K562 (cell line): ENCODE measurements around the gene NHS. TPM values are rescaled to one million over a fixed set of nuclear protein-coding genes. Genes with fewer than 3 reads are reported as not detected.
A peak's percentile ranks its signal among the peaks of the same experiment; 100 is the strongest.

Experiments
- ATAC-seq: fragments of 200-7000 bp; cut with Tn5 transposase; 3 replicates; pipeline ENCODE4 v1.9.1; 2020; ENCODE audit warnings: moderate library complexity
- BruUV-seq: library from RNA; stranded (reverse); fragments of 400-500 nt; replicated peaks from 2 replicates; lab custom pipeline; 2021; lab: Mats Ljungman, UMichigan
- CTCF ChIA-PET: fragments of 300-600 bp; formaldehyde crosslinking; extraction: SDS; loops from one replicate; lab custom pipeline; 2021; ENCODE audit warnings: low intra/inter-chr PET ratio; lab: Yijun Ruan, JAX
- POLR2A ChIA-PET: fragments of 300-600, 350-650 bp; sonication (Branson Sonifier 250); formaldehyde crosslinking; extraction: SDS; loops from one replicate; lab custom pipeline; 2021; ENCODE audit warnings: antibody characterized with exemption, inconsistent platforms; lab: Yijun Ruan, JAX
- DNase-seq, 4 experiments: peaks; one replicate each; pipeline versions ENCODE4 v3.0.0 to v3.0.0-alpha.2; 2011 to 2018; ENCODE audit warnings: low spot score in 3 of 4, mixed read lengths in 3 of 4; ENCODE audit errors: extremely low read depth in 1 of 4
- FAIRE-seq: peaks from 2 replicates; lab custom pipeline; 2011; peaks lifted over from hg19 to GRCh38; lab: Jason Lieb, UNC
- H2AFZ ChIP-seq: 2 replicates; pipeline ENCODE4 v1.6.0; 2011; ENCODE audit warnings: low read depth, low read length, control low read depth, inconsistent platforms
- H3K27ac ChIP-seq: fragments of 200-600 bp; 3 replicates; pipeline ENCODE4 v1.8.0; 2011; ENCODE audit warnings: low read depth, mild to moderate bottlenecking, control low read depth, inconsistent platforms, low read length, moderate library complexity, mixed read lengths; ENCODE audit errors: extremely low read depth
- H3K27me3 ChIP-seq, 2 experiments: fragments of 300-600 bp in 1 of 2; 2 replicates in 1 of 2; 3 replicates in 1 of 2; pipeline versions ENCODE4 v1.6.0 to v1.8.0; 2011; ENCODE audit warnings: inconsistent platforms in 2 of 2, low read length in 2 of 2, mild to moderate bottlenecking in 1 of 2, mixed read lengths in 1 of 2, moderate library complexity in 1 of 2; ENCODE audit not compliant: control insufficient read depth in 2 of 2, insufficient read depth in 2 of 2
- H3K36me3 ChIP-seq: fragments of 300-600 bp; 3 replicates; pipeline ENCODE4 v1.8.0; 2011; ENCODE audit warnings: mild to moderate bottlenecking, low read length, inconsistent platforms; ENCODE audit not compliant: control insufficient read depth, insufficient read depth
- H3K4me1 ChIP-seq, 2 experiments: fragments of 200-600 bp in 1 of 2; replicated peaks in 1 of 2; 2 replicates in 1 of 2; 3 replicates in 1 of 2; pipeline versions ENCODE4 v1.5.1 to v1.8.0; 2011; ENCODE audit warnings: inconsistent platforms in 2 of 2, low read length in 2 of 2, mild to moderate bottlenecking in 1 of 2, mixed read lengths in 1 of 2, moderate library complexity in 1 of 2; ENCODE audit not compliant: control insufficient read depth in 2 of 2, insufficient read depth in 2 of 2
- H3K4me2 ChIP-seq: 2 replicates; pipeline ENCODE4 v1.6.1; 2011; ENCODE audit warnings: low read length, control low read depth, inconsistent platforms, mixed read lengths; ENCODE audit not compliant: insufficient read depth
- H3K4me3 ChIP-seq: fragments of 200-600 bp; sonication (generic), shearing (Covaris generic); 2 replicates; pipeline ENCODE4 v1.5.1; 2016; ENCODE audit warnings: control low read depth, inconsistent platforms
- H3K79me2 ChIP-seq: fragments of 200-600 bp; 3 replicates; pipeline ENCODE4 v1.8.0; 2011; ENCODE audit warnings: low read length, inconsistent platforms; ENCODE audit not compliant: control insufficient read depth, insufficient read depth
- H3K9ac ChIP-seq, 2 experiments: 2 replicates each; pipeline versions ENCODE4 v1.6.0 to v1.6.1; 2011; ENCODE audit warnings: low read depth in 2 of 2, low read length in 2 of 2, control low read depth in 1 of 2, inconsistent platforms in 1 of 2, mild to moderate bottlenecking in 1 of 2, mixed read lengths in 1 of 2; ENCODE audit not compliant: insufficient read depth in 1 of 2
- H3K9me1 ChIP-seq: one replicate; pipeline ENCODE4 v1.6.0; 2011; ENCODE audit warnings: inconsistent platforms, mild to moderate bottlenecking, low read length, moderate library complexity; ENCODE audit not compliant: control insufficient read depth, insufficient read depth
- H3K9me3 ChIP-seq: replicated peaks from 2 replicates; pipeline ENCODE4 v1.5.1; 2011; ENCODE audit warnings: low read depth, low read length, inconsistent platforms; ENCODE audit not compliant: control insufficient read depth, insufficient read depth
- H4K20me1 ChIP-seq: replicated peaks from 2 replicates; pipeline ENCODE4 v1.6.1; 2011; ENCODE audit warnings: low read length, inconsistent platforms, mixed read lengths; ENCODE audit not compliant: control insufficient read depth, insufficient read depth
- GTF2E2 ChIP-seq: fragments of 200-800 bp; sonication (Bioruptor generic); IDR thresholded peaks from 2 replicates; pipeline ENCODE4 v1.6.1; 2016; ENCODE audit warnings: missing genetic modification characterization, missing compliant biosample characterization
- HNRNPL ChIP-seq: fragments of 200-400 bp; formaldehyde crosslinking; IDR thresholded peaks from 2 replicates; pipeline ENCODE4 v1.6.1; 2017; ENCODE audit warnings: low read depth, mild to moderate bottlenecking, low read length
- MED1 ChIP-seq: sonication (generic); formaldehyde crosslinking; IDR thresholded peaks from 2 replicates; pipeline ENCODE4 v1.8.1; 2023; ENCODE audit warnings: missing genetic modification reagents, borderline replicate concordance
- NCOA4 ChIP-seq: fragments of 450-650 bp; IDR thresholded peaks from 2 replicates; pipeline ENCODE4 v1.6.1; 2018; ENCODE audit warnings: mild to moderate bottlenecking; ENCODE audit not compliant: partially characterized antibody
- PCBP1 ChIP-seq: fragments of 200-400 bp; formaldehyde crosslinking; IDR thresholded peaks from 2 replicates; pipeline ENCODE4 v1.6.1; 2018; ENCODE audit warnings: mild to moderate bottlenecking, low read depth, low read length; ENCODE audit not compliant: poor library complexity, severe bottlenecking
- SMARCA5 ChIP-seq: fragments of 450-650 bp; IDR thresholded peaks from 2 replicates; pipeline ENCODE4 v1.6.1; 2016
- ZBTB11 ChIP-seq, 3 experiments: fragments of 200-800 bp in 1 of 3; fragments of 250-450 bp in 1 of 3; fragments of 450-650 bp in 1 of 3; sonication (Bioruptor Pico) in 1 of 3; sonication (Bioruptor generic) in 1 of 3; formaldehyde crosslinking in 1 of 3; IDR thresholded peaks; 2 replicates each; pipeline versions ENCODE4 v1.6.1 to v1.8.0; 2016 to 2022; ENCODE audit warnings: mild to moderate bottlenecking in 2 of 3, missing genetic modification characterization in 2 of 3, missing compliant biosample characterization in 1 of 3, moderate library complexity in 1 of 3
- ZC3H11A ChIP-seq: IDR thresholded peaks from 2 replicates; pipeline ENCODE4 v1.6.1; 2012; ENCODE audit warnings: low read depth, low read length, improper control_type of control experiment
- ZNF12 ChIP-seq: sonication (generic); formaldehyde crosslinking; IDR thresholded peaks from 2 replicates; pipeline ENCODE4 v1.4.0; 2020; ENCODE audit warnings: mild to moderate bottlenecking, missing genetic modification reagents
- WGBS: fragments of 100-300 bp; shearing (Covaris generic); methylation state at CpG from one replicate; pipeline ENCODE4 v1.1.6; 2016; ENCODE audit warnings: low coverage, mixed read lengths; ENCODE audit not compliant: insufficient coverage; ENCODE audit errors: missing lambda C conversion rate; 5-methylcytosine and 5-hydroxymethylcytosine counted together
- in situ Hi-C: fragments of 300-500 bp; cut with MboI; formaldehyde crosslinking; loops from 4 replicates; pipeline ENCODE4 v1.15.0; 2018; ENCODE audit warnings: inconsistent platforms, mixed read lengths
- intact Hi-C: fragments of 100-400 bp; cut with micrococcal nuclease; formaldehyde crosslinking; loops from 2 replicates; pipeline ENCODE4 v1.14.2; 2022
- polyA plus RNA-seq, 8 experiments: library from polyadenylated mRNA; depleted of rRNA in 4 of 8; stranded (reverse) in 5 of 8; unstranded in 3 of 8; fragments of >200 nt; fragmentation: Nextera tagmentation in 2 of 8; fragmentation: Illumina TruSeq in 1 of 8; extraction: Ambion mirVana in 2 of 8; extraction: Trizol in 1 of 8; gene quantifications; 2 replicates each; pipeline versions ENCODE4 v1.2.1 to v1.2.3, GENCODE V29; 2011 to 2014; ENCODE audit warnings: inconsistent platforms in 1 of 8, missing spikeins in 1 of 8
- total RNA-seq, 7 experiments: library from RNA; depleted of rRNA in 6 of 7; stranded (reverse); fragments of >200 nt in 6 of 7; fragmentation: Illumina TruSeq in 2 of 7; extraction: Trizol in 2 of 7; gene quantifications; 2 replicates each; pipeline versions ENCODE4 v1.2.1 to v1.2.3, GENCODE V29; 2011 to 2021; ENCODE audit warnings: low replicate concordance in 1 of 7
- TF ChIP-seq, protein P1 (sequence below): fragments of 450-650 bp; formaldehyde crosslinking; IDR thresholded peaks from 2 replicates; pipeline ENCODE4 v1.4.0; 2020; ENCODE audit warnings: mild to moderate bottlenecking, moderate library complexity
- TF ChIP-seq, protein P2 (sequence below): fragments of 250-450 bp; sonication (Bioruptor Pico); IDR thresholded peaks from 2 replicates; pipeline ENCODE4 v1.4.0; 2020; ENCODE audit warnings: borderline replicate concordance
- TF ChIP-seq, protein P3 (sequence below): sonication (generic); formaldehyde crosslinking; IDR thresholded peaks from 2 replicates; pipeline ENCODE4 v1.8.1; 2023; ENCODE audit warnings: mild to moderate bottlenecking, missing genetic modification reagents

The NHS gene
- total and polyA plus RNA-seq, 9 of the 15 experiments (the other 6 are each of a cell fraction or from before 2014, with no cell fraction given) = 0.02 TPM; not detected in 8

DNA sequence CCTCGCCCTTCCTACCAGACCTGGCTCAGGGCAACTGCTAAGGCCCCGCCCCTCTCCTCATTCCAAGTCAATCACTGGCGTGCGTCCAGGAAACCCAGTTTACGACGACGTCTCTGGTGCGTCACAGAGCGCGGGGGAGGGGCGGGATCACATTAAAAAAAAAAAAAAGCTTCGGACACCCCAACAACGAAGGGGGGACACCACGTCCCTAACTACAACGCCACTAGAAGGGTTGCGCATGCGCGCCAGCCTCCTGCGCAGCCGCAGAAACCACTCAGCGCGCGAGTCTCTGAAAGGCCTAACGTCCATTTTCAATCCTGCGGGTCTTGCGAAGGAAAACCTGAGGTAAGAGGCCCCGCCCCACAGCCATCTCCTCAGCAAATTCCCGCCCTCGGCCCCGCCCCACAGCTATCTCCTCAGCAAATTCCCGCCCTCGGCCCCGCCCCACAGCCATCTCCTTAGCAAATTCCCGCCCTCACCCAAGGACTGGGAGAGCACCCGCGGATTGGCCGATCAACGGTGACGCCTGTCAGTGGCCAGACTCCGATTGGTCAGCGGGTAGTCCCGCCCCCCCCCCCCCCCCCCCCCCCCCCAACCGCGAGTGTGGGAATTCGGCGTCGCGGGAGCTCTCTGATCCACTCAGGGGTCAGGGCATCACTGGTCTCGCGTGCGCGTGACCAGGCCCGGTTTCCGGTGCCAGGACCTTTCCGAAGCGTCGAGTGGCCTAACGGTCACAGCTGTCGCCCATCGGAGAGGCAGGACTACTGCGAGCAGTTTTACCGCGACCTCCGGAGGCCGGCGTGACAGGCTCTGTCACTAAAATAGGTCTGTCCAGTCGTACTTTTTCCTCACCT is 362.1 kb downstream of the NHS start, which contains the start of gene SCML1 (continued):
- TF ChIP-seq MED1 (CRISPR knock-in tag) (no peak), SMARCA5 (no peak), NCOA4 (no peak), PCBP1 (peak; percentile 52), GTF2E2 (no peak)

DNA sequence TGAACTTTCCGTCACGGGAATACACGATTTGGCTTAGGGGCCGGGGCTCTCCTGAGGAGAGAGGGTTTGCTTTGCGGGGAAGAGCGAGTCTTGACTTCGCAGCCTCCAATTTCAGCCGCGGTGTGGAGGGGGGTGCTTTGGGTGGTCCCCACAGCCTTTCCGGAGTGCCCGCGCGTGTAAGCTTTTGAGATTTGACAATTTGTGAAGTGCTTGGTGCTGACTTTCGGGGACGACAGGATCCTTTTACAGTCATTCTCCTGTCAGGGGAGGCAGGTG is 362.6 kb downstream of the NHS start:
- Histone ChIP-seq H3K27ac (no peak overlapping the region), H3K79me2 (no peaks in the 10 kb centered on the region)
- no TSS peak for BruUV-seq
- TF ChIP-seq HNRNPL (no peak), ZBTB11 (CRISPR knock-in tag; IDR thresholded peaks at IDR 0.05) (no peak), ZC3H11A (no peak), ZNF12 (CRISPR knock-in tag) (no peak)
- TF ChIP-seq, protein P1, sequence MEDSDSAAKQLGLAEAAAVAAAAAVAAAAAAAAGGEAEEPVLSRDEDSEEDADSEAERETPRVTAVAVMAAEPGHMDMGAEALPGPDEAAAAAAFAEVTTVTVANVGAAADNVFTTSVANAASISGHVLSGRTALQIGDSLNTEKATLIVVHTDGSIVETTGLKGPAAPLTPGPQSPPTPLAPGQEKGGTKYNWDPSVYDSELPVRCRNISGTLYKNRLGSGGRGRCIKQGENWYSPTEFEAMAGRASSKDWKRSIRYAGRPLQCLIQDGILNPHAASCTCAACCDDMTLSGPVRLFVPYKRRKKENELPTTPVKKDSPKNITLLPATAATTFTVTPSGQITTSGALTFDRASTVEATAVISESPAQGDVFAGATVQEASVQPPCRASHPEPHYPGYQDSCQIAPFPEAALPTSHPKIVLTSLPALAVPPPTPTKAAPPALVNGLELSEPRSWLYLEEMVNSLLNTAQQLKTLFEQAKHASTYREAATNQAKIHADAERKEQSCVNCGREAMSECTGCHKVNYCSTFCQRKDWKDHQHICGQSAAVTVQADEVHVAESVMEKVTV (CRISPR knock-in tag) = no peak
- TF ChIP-seq, protein P2, sequence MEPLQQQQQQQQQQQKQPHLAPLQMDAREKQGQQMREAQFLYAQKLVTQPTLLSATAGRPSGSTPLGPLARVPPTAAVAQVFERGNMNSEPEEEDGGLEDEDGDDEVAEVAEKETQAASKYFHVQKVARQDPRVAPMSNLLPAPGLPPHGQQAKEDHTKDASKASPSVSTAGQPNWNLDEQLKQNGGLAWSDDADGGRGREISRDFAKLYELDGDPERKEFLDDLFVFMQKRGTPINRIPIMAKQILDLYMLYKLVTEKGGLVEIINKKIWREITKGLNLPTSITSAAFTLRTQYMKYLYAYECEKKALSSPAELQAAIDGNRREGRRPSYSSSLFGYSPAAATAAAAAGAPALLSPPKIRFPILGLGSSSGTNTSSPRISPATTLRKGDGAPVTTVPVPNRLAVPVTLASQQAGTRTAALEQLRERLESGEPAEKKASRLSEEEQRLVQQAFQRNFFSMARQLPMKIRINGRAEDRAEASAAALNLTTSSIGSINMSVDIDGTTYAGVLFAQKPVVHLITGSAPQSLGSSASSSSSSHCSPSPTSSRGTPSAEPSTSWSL = no peak
- TF ChIP-seq, protein P3, sequence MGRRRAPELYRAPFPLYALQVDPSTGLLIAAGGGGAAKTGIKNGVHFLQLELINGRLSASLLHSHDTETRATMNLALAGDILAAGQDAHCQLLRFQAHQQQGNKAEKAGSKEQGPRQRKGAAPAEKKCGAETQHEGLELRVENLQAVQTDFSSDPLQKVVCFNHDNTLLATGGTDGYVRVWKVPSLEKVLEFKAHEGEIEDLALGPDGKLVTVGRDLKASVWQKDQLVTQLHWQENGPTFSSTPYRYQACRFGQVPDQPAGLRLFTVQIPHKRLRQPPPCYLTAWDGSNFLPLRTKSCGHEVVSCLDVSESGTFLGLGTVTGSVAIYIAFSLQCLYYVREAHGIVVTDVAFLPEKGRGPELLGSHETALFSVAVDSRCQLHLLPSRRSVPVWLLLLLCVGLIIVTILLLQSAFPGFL = no peak

More for the DNA sequence above, 362.6 kb downstream of the NHS start:
- no peak overlapping the region for H3K4me3 ChIP-seq
- no peak overlapping the region for H3K4me2 ChIP-seq
- H3K4me1 ChIP-seq = no peaks in the 10 kb centered on the region; a peak in 1 of 5 replicates
- H4K20me1 ChIP-seq = no peaks in the 10 kb centered on the region
- POLR2A ChIA-PET = no interaction called here
- H2AFZ ChIP-seq = no peak overlapping the region
- CTCF ChIA-PET = no interaction called here
- no peaks in the 10 kb centered on the region for H3K27me3 ChIP-seq
- no peaks in the 10 kb centered on the region; the same call in 1 of the 2 replicates for H3K9me3 ChIP-seq
- FAIRE-seq = no peak
- 52% methylated on average over 5 of the region's 15 CpGs for WGBS
- in situ Hi-C loops (no loop called here), intact Hi-C loops (no loop called here)
- H3K36me3 ChIP-seq = no peaks in the 10 kb centered on the region
- H3K9ac ChIP-seq = no peak overlapping the region
- ATAC-seq = no peak
- DNase-seq = no peak
- H3K9me1 ChIP-seq = no peaks in the 10 kb centered on the region
